Astrocyte of the cerebellum (primary cell): ENCODE measurements around the gene SPSB4.

Experiments
- DNase-seq: peaks from one replicate; pipeline ENCODE4 v3.0.0-alpha.2; 2011; ENCODE audit warnings: low read depth
- H3K4me3 ChIP-seq: 2 replicates; pipeline ENCODE4 v1.5.1; 2011; ENCODE audit warnings: mild to moderate bottlenecking, low read depth, low read length, moderate library complexity
- in situ Hi-C: cut with HindIII; loops from 2 replicates; pipeline ENCODE4 v1.10.0; 2017; ENCODE audit warnings: low sequenced_read_pairs
- TF ChIP-seq, protein P1 (sequence below): IDR thresholded peaks from 2 replicates; pipeline ENCODE4 v1.5.1; 2012; ENCODE audit warnings: low read length, low read depth, moderate library complexity, mild to moderate bottlenecking; ENCODE audit errors: missing control alignments

SPSB4 gene

GRCh38 chr3:141059816-141060215, 8.7 kb downstream of the SPSB4 start:
- TF ChIP-seq, protein P1, sequence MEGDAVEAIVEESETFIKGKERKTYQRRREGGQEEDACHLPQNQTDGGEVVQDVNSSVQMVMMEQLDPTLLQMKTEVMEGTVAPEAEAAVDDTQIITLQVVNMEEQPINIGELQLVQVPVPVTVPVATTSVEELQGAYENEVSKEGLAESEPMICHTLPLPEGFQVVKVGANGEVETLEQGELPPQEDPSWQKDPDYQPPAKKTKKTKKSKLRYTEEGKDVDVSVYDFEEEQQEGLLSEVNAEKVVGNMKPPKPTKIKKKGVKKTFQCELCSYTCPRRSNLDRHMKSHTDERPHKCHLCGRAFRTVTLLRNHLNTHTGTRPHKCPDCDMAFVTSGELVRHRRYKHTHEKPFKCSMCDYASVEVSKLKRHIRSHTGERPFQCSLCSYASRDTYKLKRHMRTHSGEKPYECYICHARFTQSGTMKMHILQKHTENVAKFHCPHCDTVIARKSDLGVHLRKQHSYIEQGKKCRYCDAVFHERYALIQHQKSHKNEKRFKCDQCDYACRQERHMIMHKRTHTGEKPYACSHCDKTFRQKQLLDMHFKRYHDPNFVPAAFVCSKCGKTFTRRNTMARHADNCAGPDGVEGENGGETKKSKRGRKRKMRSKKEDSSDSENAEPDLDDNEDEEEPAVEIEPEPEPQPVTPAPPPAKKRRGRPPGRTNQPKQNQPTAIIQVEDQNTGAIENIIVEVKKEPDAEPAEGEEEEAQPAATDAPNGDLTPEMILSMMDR, result no peak
- no peak overlapping the region for H3K4me3 ChIP-seq
- no peak for DNase-seq
- in situ Hi-C loops, result no loop called here

- in situ Hi-C loops, result no loop called here
- TF ChIP-seq, protein P1, result no peak
- DNase-seq, result no peak
- H3K4me3 ChIP-seq, result no peak overlapping the region
Measured at GRCh38 chr3:141060327-141060726, 9.2 kb downstream of the SPSB4 start.

DNA sequence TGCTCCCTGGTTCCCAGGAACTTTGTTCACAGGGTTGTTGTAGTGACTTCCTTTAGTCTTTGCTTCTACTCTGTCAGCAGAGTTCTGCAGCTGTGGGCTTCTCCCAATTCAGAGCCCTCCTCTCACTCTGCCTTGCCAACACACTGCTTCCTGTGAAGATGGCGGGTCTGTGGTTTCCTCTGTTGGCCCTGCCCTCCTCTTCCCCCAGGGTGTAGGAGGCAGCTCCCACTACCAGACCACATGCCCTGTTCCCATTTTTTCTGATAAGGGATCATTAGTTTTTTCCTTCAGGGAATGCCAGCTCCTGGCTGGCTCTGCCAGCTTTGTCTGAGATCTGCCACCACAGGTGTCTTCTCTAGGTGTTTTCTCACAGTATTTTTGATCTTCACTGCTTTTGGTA, 12.7 kb downstream of the SPSB4 start:
- in situ Hi-C loops, result no loop called here
- H3K4me3 ChIP-seq, result no peak overlapping the region
- no peak for DNase-seq
- TF ChIP-seq, protein P1, result no peak

DNA sequence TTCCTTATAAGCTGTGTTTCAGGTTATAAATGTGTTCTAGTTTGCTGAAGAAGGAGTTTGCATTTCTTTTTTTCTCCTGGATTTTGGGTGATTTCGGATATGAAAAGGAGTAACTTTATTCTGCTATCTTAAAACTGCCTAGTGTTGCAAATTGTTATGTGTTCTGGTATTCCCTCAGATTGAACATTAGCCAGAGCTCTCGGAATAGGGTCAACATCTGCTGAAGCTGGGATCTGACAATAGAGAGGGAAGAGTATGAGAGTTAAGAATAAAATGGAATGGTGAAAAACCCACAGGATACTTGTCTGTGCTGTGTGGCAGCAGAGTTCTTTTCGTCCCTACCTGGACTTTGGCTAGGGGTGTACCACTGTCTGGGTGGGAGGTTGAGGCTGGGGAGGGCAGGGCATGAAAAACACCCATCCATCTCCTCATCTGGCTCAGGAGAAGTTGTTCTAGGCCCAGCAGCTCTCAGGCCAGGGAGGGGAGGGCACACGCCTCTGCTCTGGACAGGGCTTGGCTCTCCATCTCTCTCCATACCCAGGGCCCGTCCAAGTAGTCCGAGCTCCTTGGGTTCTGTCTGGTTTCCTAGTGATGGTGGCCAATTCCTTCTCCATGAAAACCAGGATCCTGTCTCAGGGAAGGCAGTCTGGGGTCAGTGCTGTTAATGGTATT, 13.2 kb downstream of the SPSB4 start:
- DNase-seq, result no peak
- in situ Hi-C loops, result no loop called here
- H3K4me3 ChIP-seq, result no peak overlapping the region
- TF ChIP-seq, protein P1, result no peak

- in situ Hi-C loops, result no loop called here
- H3K4me3 ChIP-seq, result no peak overlapping the region
- TF ChIP-seq, protein P1, result no peak
- DNase-seq, result no peak
Measured at GRCh38 chr3:141065258-141065657, 14.1 kb downstream of the SPSB4 start.

DNA sequence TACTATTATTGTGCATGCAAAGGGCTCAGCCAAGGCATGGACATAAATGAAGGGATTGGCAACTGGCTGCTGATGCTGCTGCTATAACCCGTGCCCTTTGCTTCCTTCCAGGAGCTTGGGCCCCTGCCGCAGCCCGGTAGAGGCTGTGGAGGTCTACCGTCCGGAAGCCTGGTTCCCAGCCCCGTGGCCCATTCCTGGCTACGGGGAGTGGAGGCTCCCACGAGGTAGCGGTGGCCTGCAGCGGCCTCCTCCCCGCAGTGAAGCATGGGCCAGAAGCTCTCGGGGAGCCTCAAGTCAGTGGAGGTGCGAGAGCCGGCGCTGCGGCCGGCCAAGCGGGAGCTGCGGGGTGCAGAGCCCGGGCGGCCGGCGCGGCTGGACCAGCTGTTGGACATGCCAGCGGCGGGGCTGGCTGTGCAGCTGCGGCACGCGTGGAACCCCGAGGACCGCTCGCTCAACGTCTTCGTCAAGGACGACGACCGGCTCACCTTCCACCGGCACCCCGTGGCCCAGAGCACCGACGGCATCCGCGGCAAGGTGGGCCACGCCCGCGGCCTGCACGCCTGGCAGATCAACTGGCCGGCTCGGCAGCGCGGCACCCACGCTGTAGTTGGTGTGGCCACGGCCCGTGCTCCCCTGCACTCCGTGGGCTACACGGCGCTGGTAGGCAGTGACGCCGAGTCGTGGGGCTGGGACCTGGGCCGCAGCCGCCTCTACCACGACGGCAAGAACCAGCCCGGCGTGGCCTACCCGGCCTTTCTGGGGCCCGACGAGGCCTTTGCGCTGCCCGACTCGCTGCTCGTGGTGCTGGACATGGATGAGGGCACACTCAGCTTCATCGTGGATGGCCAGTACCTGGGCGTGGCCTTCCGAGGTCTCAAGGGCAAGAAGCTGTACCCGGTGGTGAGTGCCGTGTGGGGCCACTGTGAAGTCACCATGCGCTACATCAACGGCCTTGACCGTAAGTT, 15.0 kb downstream of the SPSB4 start:
- TF ChIP-seq, protein P1, result no peak
- no peak overlapping the region for H3K4me3 ChIP-seq
- in situ Hi-C loops, result no loop called here
- no peak for DNase-seq
